Activated T-cell treated with anti-CD3 and anti-CD28 coated beads, Interleukin-2, amount 50 U/mL, for 24 hours (primary cell): ENCODE data around the gene CAPS.
A peak's percentile ranks its signal among the peaks of the same experiment; 100 is the strongest.
"Not testable (repeated sequence)": the region's sequence is repeated elsewhere in the genome, so short reads cannot be mapped to it uniquely, and the experiment has no call there.

ENCODE experiments used
- DNase-seq: peaks from one replicate; pipeline ENCODE4 v3.0.0-alpha.2; 2020
- H3K27ac Mint-ChIP-seq: 2 replicates; pipeline ENCODE4 v1.8.0; 2020; ENCODE audit warnings: mild to moderate bottlenecking, mixed read lengths
- H3K27me3 Mint-ChIP-seq: 2 replicates; pipeline ENCODE4 v1.8.0; 2020; ENCODE audit warnings: mixed read lengths
- H3K36me3 Mint-ChIP-seq: 2 replicates; pipeline ENCODE4 v1.8.0; 2020; ENCODE audit warnings: low read depth, mixed read lengths
- H3K4me1 Mint-ChIP-seq: 2 replicates; pipeline ENCODE4 v1.8.0; 2020; ENCODE audit warnings: low read depth, mixed read lengths
- H3K4me3 Mint-ChIP-seq: 2 replicates; pipeline ENCODE4 v1.8.0; 2020; ENCODE audit warnings: mild to moderate bottlenecking, moderate library complexity, mixed read lengths
- H3K9me3 Mint-ChIP-seq: 2 replicates; pipeline ENCODE4 v1.8.0; 2020; ENCODE audit warnings: mixed read lengths

CAPS gene

GRCh38 chr19:5883157-5883873, 30.7 kb upstream of the CAPS start:
- H3K4me3 Mint-ChIP-seq, H3K27ac Mint-ChIP-seq, DNase-seq, H3K4me1 Mint-ChIP-seq, H3K36me3 Mint-ChIP-seq, H3K9me3 Mint-ChIP-seq: not testable (repeated sequence)
- H3K27me3 Mint-ChIP-seq: peaks cover 28% of the 10 kb centered on the region

- DNase-seq, H3K27ac Mint-ChIP-seq, H3K9me3 Mint-ChIP-seq, H3K4me3 Mint-ChIP-seq, H3K4me1 Mint-ChIP-seq, H3K36me3 Mint-ChIP-seq: not testable (repeated sequence)
- peaks cover 24% of the 10 kb centered on the region for H3K27me3 Mint-ChIP-seq
Observed at GRCh38 chr19:5884065-5884811, 29.8 kb upstream of the CAPS start.

GRCh38 chr19:5889288-5889971, 24.6 kb upstream of the CAPS start:
- Mint-ChIP-seq H3K36me3 (peaks cover 4% of the 10 kb centered on the region), H3K27me3 (peaks cover 31% of the 10 kb centered on the region), H3K4me3 (no peak overlapping the region), H3K4me1 (peaks cover 3% of the 10 kb centered on the region), H3K9me3 (no peaks in the 10 kb centered on the region), H3K27ac (no peak overlapping the region)
- no peak for DNase-seq

- no peak overlapping the region for H3K27ac Mint-ChIP-seq
- no peaks in the 10 kb centered on the region for H3K9me3 Mint-ChIP-seq
- H3K27me3 Mint-ChIP-seq: peaks cover 31% of the 10 kb centered on the region
- DNase-seq: no peak
- peaks cover 11% of the 10 kb centered on the region for H3K36me3 Mint-ChIP-seq
- H3K4me1 Mint-ChIP-seq: peaks cover 3% of the 10 kb centered on the region
- no peak overlapping the region for H3K4me3 Mint-ChIP-seq
Observed at GRCh38 chr19:5890099-5890498, 24.0 kb upstream of the CAPS start.

- H3K27ac Mint-ChIP-seq: no peak overlapping the region
Observed at GRCh38 chr19:5891572-5891937, 22.5 kb upstream of the CAPS start.

GRCh38 chr19:5891938-5892771, 21.9 kb upstream of the CAPS start:
- H3K9me3 Mint-ChIP-seq: no peaks in the 10 kb centered on the region
- H3K27me3 Mint-ChIP-seq: peaks cover 24% of the 10 kb centered on the region
- H3K36me3 Mint-ChIP-seq: peaks cover 28% of the 10 kb centered on the region
- DNase-seq: peak; percentile 55
- H3K4me3 Mint-ChIP-seq: no peak overlapping the region
- no peak overlapping the region for H3K27ac Mint-ChIP-seq
- peaks cover 3% of the 10 kb centered on the region for H3K4me1 Mint-ChIP-seq

More at GRCh38 chr19:5891572-5891937, 22.5 kb upstream of the CAPS start:
- DNase-seq: no peak
- Mint-ChIP-seq H3K36me3 (peaks cover 23% of the 10 kb centered on the region), H3K9me3 (no peaks in the 10 kb centered on the region), H3K27me3 (peaks cover 27% of the 10 kb centered on the region), H3K4me3 (no peak overlapping the region), H3K4me1 (peaks cover 3% of the 10 kb centered on the region)

GRCh38 chr19:5892772-5893275, 21.2 kb upstream of the CAPS start:
- no peak for DNase-seq
- Mint-ChIP-seq H3K36me3 (peaks cover 30% of the 10 kb centered on the region), H3K4me3 (no peak overlapping the region), H3K27me3 (peaks cover 24% of the 10 kb centered on the region), H3K9me3 (no peaks in the 10 kb centered on the region), H3K27ac (no peak overlapping the region), H3K4me1 (peaks cover 3% of the 10 kb centered on the region)

- DNase-seq: no peak
- peaks cover 3% of the 10 kb centered on the region for H3K4me1 Mint-ChIP-seq
- no peak overlapping the region for H3K27ac Mint-ChIP-seq
- H3K9me3 Mint-ChIP-seq: no peaks in the 10 kb centered on the region
- no peak overlapping the region for H3K4me3 Mint-ChIP-seq
- peaks cover 22% of the 10 kb centered on the region for H3K27me3 Mint-ChIP-seq
- H3K36me3 Mint-ChIP-seq: peaks cover 34% of the 10 kb centered on the region
Observed at GRCh38 chr19:5893296-5893903, 20.7 kb upstream of the CAPS start.

- peaks cover 21% of the 10 kb centered on the region for H3K27me3 Mint-ChIP-seq
- peaks cover 34% of the 10 kb centered on the region for H3K36me3 Mint-ChIP-seq
- no peaks in the 10 kb centered on the region for H3K9me3 Mint-ChIP-seq
- peaks cover 3% of the 10 kb centered on the region for H3K4me1 Mint-ChIP-seq
- no peak overlapping the region for H3K4me3 Mint-ChIP-seq
- H3K27ac Mint-ChIP-seq: no peak overlapping the region
- no peak for DNase-seq
Observed at GRCh38 chr19:5893907-5894703, 19.9 kb upstream of the CAPS start.

- Mint-ChIP-seq H3K4me1 (peaks cover 4% of the 10 kb centered on the region), H3K27me3 (peaks cover 15% of the 10 kb centered on the region), H3K36me3 (peaks cover 36% of the 10 kb centered on the region), H3K4me3 (no peak overlapping the region), H3K9me3 (no peaks in the 10 kb centered on the region), H3K27ac (no peak overlapping the region)
- no peak for DNase-seq
Observed at GRCh38 chr19:5894704-5895349, 19.2 kb upstream of the CAPS start.

GRCh38 chr19:5895409-5895808, 18.6 kb upstream of the CAPS start:
- Mint-ChIP-seq H3K9me3 (no peaks in the 10 kb centered on the region), H3K4me3 (no peak overlapping the region), H3K27ac (no peak overlapping the region), H3K36me3 (peaks cover 42% of the 10 kb centered on the region), H3K4me1 (peaks cover 10% of the 10 kb centered on the region), H3K27me3 (peaks cover 11% of the 10 kb centered on the region)
- no peak for DNase-seq

GRCh38 chr19:5895890-5896289, 18.2 kb upstream of the CAPS start:
- Mint-ChIP-seq H3K27me3 (peaks cover 6% of the 10 kb centered on the region), H3K4me3 (no peak overlapping the region), H3K36me3 (peaks cover 43% of the 10 kb centered on the region), H3K4me1 (peaks cover 11% of the 10 kb centered on the region), H3K9me3 (no peaks in the 10 kb centered on the region), H3K27ac (no peak overlapping the region)
- no peak for DNase-seq
